ENCODE measurements around the gene MRPL53.

Gene MRPL53

DNA sequence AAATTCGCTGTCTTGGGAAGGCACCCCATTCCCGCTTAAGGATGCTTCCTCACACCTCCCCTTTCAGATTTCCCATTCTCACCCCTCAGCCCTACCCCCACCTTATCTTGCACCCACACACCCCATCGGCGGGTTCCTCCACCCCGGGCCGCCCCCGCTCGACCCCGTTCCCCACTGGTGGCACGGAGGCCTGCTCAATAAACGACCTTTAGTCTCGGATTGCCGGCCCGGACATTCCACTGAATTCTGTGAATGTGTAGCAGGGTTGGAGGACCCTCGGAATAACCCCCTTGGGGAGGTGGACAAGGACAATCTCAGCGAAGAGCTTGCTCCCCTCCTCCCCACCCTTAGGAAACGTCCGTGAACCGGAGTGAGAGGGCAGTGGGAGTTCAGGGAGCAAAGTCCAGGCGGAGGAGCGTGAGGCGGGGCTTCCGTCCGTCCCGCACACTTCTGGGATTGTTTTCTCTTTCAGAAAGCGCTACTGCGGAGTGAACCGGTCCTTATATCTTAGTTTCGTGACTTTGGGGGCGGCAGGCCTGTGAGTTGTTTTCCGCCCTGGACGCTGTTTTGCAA, 29.8 kb upstream of the MRPL53 start:
- no peak for DNase-seq
- H3K36me3 ChIP-seq (replicated peaks): peaks cover 8% of the 10 kb centered on the region
- peak overlapping the region; percentile 68 for H3K4me3 ChIP-seq (ENCODE audit: low read depth, low read length)
- in situ Hi-C loops (cut with HindIII; ENCODE audit: low pct_ligation_motif_present, low sequenced_read_pairs): no loop called here
- H3K27me3 ChIP-seq (replicated peaks): peaks cover 17% of the 10 kb centered on the region
- no peak overlapping the region for H3K27ac ChIP-seq
- TF ChIP-seq, protein P1, sequence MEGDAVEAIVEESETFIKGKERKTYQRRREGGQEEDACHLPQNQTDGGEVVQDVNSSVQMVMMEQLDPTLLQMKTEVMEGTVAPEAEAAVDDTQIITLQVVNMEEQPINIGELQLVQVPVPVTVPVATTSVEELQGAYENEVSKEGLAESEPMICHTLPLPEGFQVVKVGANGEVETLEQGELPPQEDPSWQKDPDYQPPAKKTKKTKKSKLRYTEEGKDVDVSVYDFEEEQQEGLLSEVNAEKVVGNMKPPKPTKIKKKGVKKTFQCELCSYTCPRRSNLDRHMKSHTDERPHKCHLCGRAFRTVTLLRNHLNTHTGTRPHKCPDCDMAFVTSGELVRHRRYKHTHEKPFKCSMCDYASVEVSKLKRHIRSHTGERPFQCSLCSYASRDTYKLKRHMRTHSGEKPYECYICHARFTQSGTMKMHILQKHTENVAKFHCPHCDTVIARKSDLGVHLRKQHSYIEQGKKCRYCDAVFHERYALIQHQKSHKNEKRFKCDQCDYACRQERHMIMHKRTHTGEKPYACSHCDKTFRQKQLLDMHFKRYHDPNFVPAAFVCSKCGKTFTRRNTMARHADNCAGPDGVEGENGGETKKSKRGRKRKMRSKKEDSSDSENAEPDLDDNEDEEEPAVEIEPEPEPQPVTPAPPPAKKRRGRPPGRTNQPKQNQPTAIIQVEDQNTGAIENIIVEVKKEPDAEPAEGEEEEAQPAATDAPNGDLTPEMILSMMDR (IDR thresholded peaks at IDR 0.05; ENCODE audit: low read depth, low read length, missing control alignments): no peak

DNA sequence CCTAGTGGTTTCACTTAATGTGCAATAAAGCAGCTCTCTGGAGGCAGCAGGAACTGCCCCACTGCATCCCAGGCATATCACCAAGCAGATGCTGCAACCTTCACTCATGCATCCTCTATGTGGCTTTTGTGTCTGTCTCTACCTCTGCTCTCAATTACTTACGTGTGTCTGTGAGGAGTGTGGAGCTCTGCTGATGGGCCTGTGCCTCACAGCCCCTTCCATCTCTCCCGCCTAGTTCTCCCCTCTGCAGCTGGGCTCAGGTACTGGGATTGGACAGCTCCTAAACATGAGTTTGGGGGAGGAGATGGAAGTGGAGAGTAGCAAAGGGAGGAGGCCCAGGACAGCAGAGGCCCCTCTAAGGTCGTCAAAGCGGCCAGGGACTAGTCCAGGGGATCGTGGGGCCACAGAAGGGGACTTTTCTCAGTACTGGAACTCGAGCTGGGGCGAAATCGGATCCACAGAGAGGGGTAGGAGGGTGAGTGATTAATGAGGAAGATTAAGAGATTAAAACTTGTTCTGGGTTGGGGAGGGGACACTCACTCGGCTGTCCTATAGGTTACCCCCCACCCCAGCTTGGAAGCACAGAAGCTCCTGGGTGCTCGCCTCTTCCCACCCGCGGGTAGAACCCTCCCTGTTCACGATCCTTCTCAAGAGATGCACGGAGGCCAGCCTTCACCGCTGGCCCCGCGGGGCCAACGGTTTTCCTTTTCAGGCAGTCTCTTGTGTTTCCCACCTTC, 29.0 kb upstream of the MRPL53 start:
- H3K36me3 ChIP-seq (replicated peaks): peaks cover 8% of the 10 kb centered on the region
- H3K27me3 ChIP-seq (replicated peaks): peaks cover 17% of the 10 kb centered on the region
- TF ChIP-seq, protein P1 (IDR thresholded peaks at IDR 0.05; ENCODE audit: low read depth, low read length, missing control alignments): no peak
- no peak overlapping the region for H3K27ac ChIP-seq
- H3K4me3 ChIP-seq (ENCODE audit: low read depth, low read length): peak overlapping the region; percentile 68
- no peak for DNase-seq
- in situ Hi-C loops (cut with HindIII; ENCODE audit: low pct_ligation_motif_present, low sequenced_read_pairs): no loop called here

DNA sequence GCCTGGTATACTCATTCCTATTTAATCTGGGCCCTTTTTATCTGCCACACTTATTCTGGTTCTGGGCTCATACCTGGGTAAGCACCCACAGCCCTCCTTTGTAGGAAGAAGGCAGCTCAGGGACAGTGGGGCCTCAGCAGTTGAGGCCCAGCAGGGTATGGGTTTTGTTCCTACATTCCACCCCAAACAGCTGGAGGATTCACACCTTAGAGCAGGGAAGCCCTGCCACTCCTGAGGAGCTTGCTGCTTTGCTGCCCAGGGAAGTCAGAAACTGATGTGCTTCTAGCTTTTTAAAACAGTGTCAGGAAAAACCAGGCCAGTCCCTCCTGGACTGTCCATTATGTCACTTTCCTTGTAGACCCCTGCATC, 28.1 kb upstream of the MRPL53 start:
- Histone ChIP-seq H3K4me3 (ENCODE audit: low read depth, low read length) (no peak overlapping the region), H3K27ac (no peak overlapping the region), H3K36me3 (replicated peaks) (peaks cover 3% of the 10 kb centered on the region), H3K27me3 (replicated peaks) (peaks cover 17% of the 10 kb centered on the region)
- TF ChIP-seq, protein P1 (IDR thresholded peaks at IDR 0.05; ENCODE audit: low read depth, low read length, missing control alignments): no peak
- in situ Hi-C loops (cut with HindIII; ENCODE audit: low pct_ligation_motif_present, low sequenced_read_pairs): no loop called here
- no peak for DNase-seq

DNA sequence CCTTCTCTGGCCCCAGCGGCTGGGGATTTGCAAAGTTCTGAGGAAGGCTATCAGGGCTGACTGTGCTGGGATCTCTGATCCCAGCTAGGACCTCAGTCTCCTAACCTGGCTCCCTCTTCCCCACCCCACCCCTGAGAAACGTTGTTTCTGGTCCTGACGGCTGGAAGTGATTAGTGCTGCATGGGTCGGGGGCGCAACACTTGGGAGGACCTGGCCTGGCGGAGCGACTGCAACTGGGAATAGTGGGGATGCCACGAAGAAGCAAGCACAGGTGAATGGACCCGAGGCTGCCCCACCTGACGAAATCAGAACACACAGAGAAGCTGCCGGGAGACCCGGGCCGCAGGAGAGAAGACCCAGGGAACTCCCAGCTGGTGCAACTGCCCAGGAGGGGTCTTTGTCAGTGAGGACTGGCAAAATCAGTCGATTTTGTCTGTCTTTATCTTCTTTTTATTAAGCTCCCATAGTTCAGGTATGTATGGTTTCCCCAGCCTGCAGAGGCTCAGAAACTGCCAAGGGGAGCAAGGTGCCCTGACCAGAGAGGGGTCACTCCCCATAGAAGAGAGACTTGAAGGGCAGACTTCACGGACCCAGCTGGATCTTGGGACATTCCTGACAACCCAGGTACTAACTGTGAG, 27.6 kb upstream of the MRPL53 start:
- DNase-seq: no peak
- no peak overlapping the region for H3K27ac ChIP-seq
- no peak overlapping the region for H3K4me3 ChIP-seq (ENCODE audit: low read depth, low read length)
- H3K36me3 ChIP-seq (replicated peaks): no peaks in the 10 kb centered on the region
- TF ChIP-seq, protein P1 (IDR thresholded peaks at IDR 0.05; ENCODE audit: low read depth, low read length, missing control alignments): no peak
- H3K27me3 ChIP-seq (replicated peaks): peaks cover 17% of the 10 kb centered on the region
- in situ Hi-C loops (cut with HindIII; ENCODE audit: low pct_ligation_motif_present, low sequenced_read_pairs): no loop called here

DNA sequence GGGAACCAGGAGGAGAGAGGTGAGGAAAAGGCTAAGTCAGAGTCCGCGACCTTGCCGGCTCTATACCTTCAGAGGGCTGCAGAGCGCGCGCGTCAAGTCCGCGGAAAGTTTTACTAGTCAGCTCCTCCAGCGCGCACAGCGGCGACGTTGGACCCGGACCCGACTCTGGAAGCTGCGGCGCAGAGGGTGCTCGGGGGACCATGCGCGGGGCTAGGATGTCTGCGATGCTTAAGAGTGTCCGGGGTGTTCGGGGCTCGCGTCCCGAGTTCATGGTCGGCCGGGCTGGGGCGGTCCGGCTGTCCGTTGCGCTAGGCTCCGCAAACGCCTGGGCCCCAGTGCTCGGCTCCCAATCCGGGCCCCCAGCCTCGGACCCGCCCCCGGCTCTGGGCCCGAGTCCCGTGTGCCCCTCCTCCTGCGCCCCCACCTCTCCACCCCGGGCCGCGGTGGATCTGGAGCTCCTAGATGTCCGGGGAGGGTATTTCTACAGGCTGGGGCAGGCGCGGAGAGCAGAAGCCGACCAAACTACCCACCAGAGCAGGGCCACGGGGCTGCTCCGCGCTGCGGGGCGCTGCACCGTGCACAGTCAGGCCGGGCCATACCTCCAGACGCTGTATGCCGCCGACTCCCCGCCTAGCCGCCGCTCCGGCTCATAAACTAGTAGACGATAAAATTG, 26.9 kb upstream of the MRPL53 start, which contains the start of gene LBX2:
TSS of gene LBX2 (minus strand) at position 337 of the 673 bp plus-strand sequence. CDS start at position 271, 66 bp downstream.
- peaks cover 17% of the 10 kb centered on the region for H3K27me3 ChIP-seq (replicated peaks)

More for the DNA sequence above, 26.9 kb upstream of the MRPL53 start, which contains the start of gene LBX2:
- TF ChIP-seq, protein P1 (IDR thresholded peaks at IDR 0.05; ENCODE audit: low read depth, low read length, missing control alignments): no peak
- Histone ChIP-seq H3K36me3 (replicated peaks) (no peaks in the 10 kb centered on the region), H3K27ac (no peak within 1 kb of the TSS), H3K4me3 (ENCODE audit: low read depth, low read length) (peak within 1 kb of the TSS; percentile 45)
- in situ Hi-C loops (cut with HindIII; ENCODE audit: low pct_ligation_motif_present, low sequenced_read_pairs): no loop called here
- no peak for DNase-seq
